Kidney epithelial cell (primary cell): ENCODE data around the gene DDX28. TPM values are rescaled to one million over a fixed set of nuclear protein-coding genes. Genes with fewer than 3 reads are reported as not detected.
A peak's percentile ranks its signal among the peaks of the same experiment; 100 is the strongest.
"Not testable (repeated sequence)": the region's sequence is repeated elsewhere in the genome, so short reads cannot be mapped to it uniquely, and the experiment has no call there.

Source experiments
- DNase-seq: peaks from one replicate; pipeline ENCODE4 v3.0.0-alpha.2; 2010; ENCODE audit warnings: low read depth
- H3K27me3 ChIP-seq: 2 replicates; pipeline ENCODE4 v1.6.0; 2011; ENCODE audit warnings: low read length; ENCODE audit not compliant: control insufficient read depth, insufficient read depth
- H3K36me3 ChIP-seq: 2 replicates; pipeline ENCODE4 v1.5.1; 2011; ENCODE audit warnings: low read length; ENCODE audit not compliant: control insufficient read depth, insufficient read depth
- H3K4me3 ChIP-seq: 2 replicates; pipeline ENCODE4 v1.5.1; 2011; ENCODE audit warnings: low read depth, mild to moderate bottlenecking, control low read depth, low read length
- CTCF ChIP-seq: IDR thresholded peaks from 2 replicates; pipeline ENCODE4 v1.5.1; 2011; ENCODE audit warnings: mild to moderate bottlenecking, moderate library complexity, low read length, control low read depth, inconsistent platforms; ENCODE audit not compliant: insufficient read depth, poor library complexity, severe bottlenecking
- total RNA-seq: library from RNA; depleted of rRNA; stranded (reverse); fragments of >200 nt; gene quantifications from 2 replicates; pipeline ENCODE4 v1.2.3, GENCODE V29; 2015

The DDX28 gene
- total RNA-seq, 1 donor from 2014 or later: 10.6 TPM

- TF ChIP-seq CTCF: peak; percentile 44
Measured at GRCh38 chr16:67979955-67980678, 42.9 kb downstream of the DDX28 start, which contains the start of gene DPEP3. Gene DPEP3, minus strand, starts transcription at chr16:67980499. Its CDS starts 119 bp downstream, at chr16:67980380.

GRCh38 chr16:67977469-67978227 lies 45.4 kb downstream of the DDX28 start:
- H3K27me3 ChIP-seq: peaks cover 22% of the 10 kb centered on the region
- no peaks in the 10 kb centered on the region for H3K36me3 ChIP-seq
- no peak for TF ChIP-seq CTCF
- DNase-seq: no peak
- no peak overlapping the region for H3K4me3 ChIP-seq

More at GRCh38 chr16:67979955-67980678, 42.9 kb downstream of the DDX28 start, which contains the start of gene DPEP3:
- no peak within 1 kb of the TSS for H3K4me3 ChIP-seq
- no peaks in the 10 kb centered on the region for H3K36me3 ChIP-seq
- peaks cover 22% of the 10 kb centered on the region for H3K27me3 ChIP-seq
- DNase-seq: no peak

GRCh38 chr16:67977005-67977404 lies 46.0 kb downstream of the DDX28 start:
- no peak for TF ChIP-seq CTCF
- Histone ChIP-seq H3K27me3 (peaks cover 22% of the 10 kb centered on the region), H3K4me3 (no peak overlapping the region), H3K36me3 (no peaks in the 10 kb centered on the region)
- DNase-seq: no peak

- no peak for DNase-seq
- H3K36me3 ChIP-seq: no peaks in the 10 kb centered on the region
- TF ChIP-seq CTCF: no peak
- H3K4me3 ChIP-seq: no peak overlapping the region
- peaks cover 22% of the 10 kb centered on the region for H3K27me3 ChIP-seq
Measured at GRCh38 chr16:67976205-67976604, 46.8 kb downstream of the DDX28 start.

GRCh38 chr16:67975321-67976105 lies 47.5 kb downstream of the DDX28 start:
- H3K4me3 ChIP-seq: no peak overlapping the region
- TF ChIP-seq CTCF: no peak
- DNase-seq: no peak
- H3K36me3 ChIP-seq: no peaks in the 10 kb centered on the region
- H3K27me3 ChIP-seq: peaks cover 22% of the 10 kb centered on the region

GRCh38 chr16:67972285-67972684 lies 50.7 kb downstream of the DDX28 start:
- H3K27me3 ChIP-seq, H3K36me3 ChIP-seq, H3K4me3 ChIP-seq, DNase-seq: not testable (repeated sequence)
